ENCODE measurements around the gene TMEM106B.

DNA sequence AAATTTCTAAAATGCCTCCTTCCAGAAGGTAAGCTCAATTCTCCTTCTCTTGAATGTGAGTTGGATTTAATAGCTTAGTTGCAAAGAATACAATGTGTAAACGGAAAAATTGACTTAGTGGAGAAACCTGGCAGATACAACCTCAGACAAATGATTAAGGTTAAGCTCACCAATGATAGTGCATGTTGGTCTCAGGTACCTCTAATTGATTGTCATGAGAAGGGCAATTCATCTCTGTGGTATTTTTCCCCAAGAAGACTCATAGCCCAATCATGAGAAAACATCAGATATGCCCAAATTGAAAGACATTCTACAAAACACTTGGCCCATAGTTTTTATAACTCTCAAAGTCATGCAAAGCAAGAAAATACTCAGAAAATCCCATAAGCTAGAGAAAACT is 36.2 kb upstream of the TMEM106B start:
- TF ChIP-seq EZH2 (IDR thresholded peaks at IDR 0.05; ENCODE audit: insufficient read depth, poor library complexity, severe bottlenecking) (no peak), EZH2phosphoT487 (IDR thresholded peaks at IDR 0.05; ENCODE audit: insufficient read depth, low read depth) (no peak)
